Right lobe of liver (tissue), 4 donors: ENCODE results near the gene PDCD7.

Experiments
- POLR2A ChIP-seq: fragments of 450-650 bp; IDR thresholded peaks from one replicate; pipeline ENCODE4 v1.6.1; 2017; ENCODE audit warnings: antibody characterized with exemption, mild to moderate bottlenecking
- TF ChIP-seq, protein P1 (sequence below), 4 donors: fragments of 200-600 bp in 3 of 4; fragments of 450-650 bp in 1 of 4; IDR thresholded peaks; one replicate each; pipeline versions ENCODE4 v1.5.1 to v1.8.0; 2016 to 2022; ENCODE audit warnings: antibody characterized with exemption in 4 of 4, mild to moderate bottlenecking in 2 of 4
- donor health status: DM: no; HTN: no; CAD: no.
- donor health status: DM: no; HTN: no; CAD: no.
- donor health status: DM: no; HTN: yes; CAD: no.

- TF ChIP-seq POLR2A = no peak
- TF ChIP-seq, protein P1, sequence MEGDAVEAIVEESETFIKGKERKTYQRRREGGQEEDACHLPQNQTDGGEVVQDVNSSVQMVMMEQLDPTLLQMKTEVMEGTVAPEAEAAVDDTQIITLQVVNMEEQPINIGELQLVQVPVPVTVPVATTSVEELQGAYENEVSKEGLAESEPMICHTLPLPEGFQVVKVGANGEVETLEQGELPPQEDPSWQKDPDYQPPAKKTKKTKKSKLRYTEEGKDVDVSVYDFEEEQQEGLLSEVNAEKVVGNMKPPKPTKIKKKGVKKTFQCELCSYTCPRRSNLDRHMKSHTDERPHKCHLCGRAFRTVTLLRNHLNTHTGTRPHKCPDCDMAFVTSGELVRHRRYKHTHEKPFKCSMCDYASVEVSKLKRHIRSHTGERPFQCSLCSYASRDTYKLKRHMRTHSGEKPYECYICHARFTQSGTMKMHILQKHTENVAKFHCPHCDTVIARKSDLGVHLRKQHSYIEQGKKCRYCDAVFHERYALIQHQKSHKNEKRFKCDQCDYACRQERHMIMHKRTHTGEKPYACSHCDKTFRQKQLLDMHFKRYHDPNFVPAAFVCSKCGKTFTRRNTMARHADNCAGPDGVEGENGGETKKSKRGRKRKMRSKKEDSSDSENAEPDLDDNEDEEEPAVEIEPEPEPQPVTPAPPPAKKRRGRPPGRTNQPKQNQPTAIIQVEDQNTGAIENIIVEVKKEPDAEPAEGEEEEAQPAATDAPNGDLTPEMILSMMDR (IDR thresholded peaks at IDR 0.05) = no peak
Measured at GRCh38 chr15:65174509-65174908, 40.9 kb upstream of the PDCD7 start.
